H1 (cell line): Measurements from ENCODE around the gene CACNA2D3.

Experiments
- KDM1A ChIP-seq: fragments of 200-600, 300-600 bp; sonication (generic); IDR thresholded peaks from 2 replicates; pipeline ENCODE4 v1.7.1; 2016; ENCODE audit warnings: mild to moderate bottlenecking, low read length, borderline replicate concordance
- POLR2A ChIP-seq, 2 experiments: IDR thresholded peaks; 1 replicate in 1 of 2; 2 replicates in 1 of 2; pipeline ENCODE4 v1.6.1; 2011; ENCODE audit warnings: low read depth in 2 of 2, low read length in 2 of 2, mild to moderate bottlenecking in 2 of 2; ENCODE audit errors: control extremely low read depth in 1 of 2
- POLR2AphosphoS5 ChIP-seq: IDR thresholded peaks from 2 replicates; pipeline ENCODE4 v1.6.1; 2011; ENCODE audit warnings: low read depth, low read length
- RXRA ChIP-seq: IDR thresholded peaks from 2 replicates; pipeline ENCODE4 v1.6.1; 2011; ENCODE audit warnings: low read depth, mild to moderate bottlenecking, low read length, moderate library complexity; ENCODE audit not compliant: insufficient read depth

GRCh38 chr3:54188176-54188791, 65.9 kb downstream of the CACNA2D3 start:
- no peak for TF ChIP-seq POLR2A (IDR thresholded peaks at IDR 0.05; ENCODE audit: control extremely low read depth in 1 of 2, low read depth in 2 of 2, low read length in 2 of 2)
- no peak for TF ChIP-seq KDM1A
- no peak for TF ChIP-seq POLR2AphosphoS5
- no peak for TF ChIP-seq RXRA
